SK-N-SH treated with all-trans-retinoic acid at 6 μM for 48 hours (cell line): ENCODE measurements around the gene PGLYRP2.

Experiments
- ATAC-seq: fragments of 200-7000 bp; cut with Tn5 transposase; 3 replicates; pipeline ENCODE4 v1.9.1; 2020; ENCODE audit warnings: mild to moderate bottlenecking, moderate library complexity
- ARNTL ChIP-seq: fragments of 450-650 bp; formaldehyde crosslinking; IDR thresholded peaks from 2 replicates; pipeline ENCODE4 v1.5.0; 2020; ENCODE audit warnings: low read depth, mild to moderate bottlenecking, moderate library complexity, borderline replicate concordance
- BACH2 ChIP-seq: fragments of 250-450 bp; sonication (Bioruptor Pico); IDR thresholded peaks from 2 replicates; pipeline ENCODE4 v1.9.0; 2021; ENCODE audit warnings: mild to moderate bottlenecking, borderline replicate concordance
- CSDC2 ChIP-seq: fragments of 250-450 bp; sonication (Bioruptor Pico); IDR thresholded peaks from 2 replicates; pipeline ENCODE4 v1.5.0; 2020; ENCODE audit warnings: mild to moderate bottlenecking, moderate library complexity
- ESRRG ChIP-seq: fragments of 250-450 bp; sonication (Bioruptor Pico); IDR thresholded peaks from 2 replicates; pipeline ENCODE4 v1.6.1; 2021; ENCODE audit warnings: mild to moderate bottlenecking
- GLIS3 ChIP-seq: fragments of 250-450 bp; sonication (Bioruptor Pico); IDR thresholded peaks from 2 replicates; pipeline ENCODE4 v1.5.0; 2020; ENCODE audit warnings: mild to moderate bottlenecking, moderate library complexity
- ISL1 ChIP-seq: fragments of 250-450 bp; sonication (Bioruptor Pico); IDR thresholded peaks from 2 replicates; pipeline ENCODE4 v2.1.2; 2022; ENCODE audit warnings: mild to moderate bottlenecking, moderate library complexity
- OSR1 ChIP-seq: fragments of 250-450 bp; sonication (Bioruptor Pico); IDR thresholded peaks from 2 replicates; pipeline ENCODE4 v1.8.0; 2022; ENCODE audit warnings: moderate library complexity, mild to moderate bottlenecking, inconsistent platforms
- PPARA ChIP-seq: fragments of 250-450 bp; sonication (Bioruptor Pico); IDR thresholded peaks from 2 replicates; pipeline ENCODE4 v1.5.0; 2020; ENCODE audit warnings: mild to moderate bottlenecking, borderline replicate concordance
- RARB ChIP-seq: fragments of 250-450 bp; sonication (Bioruptor Pico); IDR thresholded peaks from 2 replicates; pipeline ENCODE4 v1.8.0; 2021; ENCODE audit warnings: mild to moderate bottlenecking, moderate library complexity
- SNAI2 ChIP-seq: fragments of 250-450 bp; sonication (Bioruptor Pico); IDR thresholded peaks from 2 replicates; pipeline ENCODE4 v1.5.0; 2020; ENCODE audit warnings: mild to moderate bottlenecking, moderate library complexity
- TCF4 ChIP-seq: fragments of 250-450 bp; sonication (Bioruptor Pico); IDR thresholded peaks from 2 replicates; pipeline ENCODE4 v1.8.0; 2021; ENCODE audit warnings: mild to moderate bottlenecking, moderate library complexity, borderline replicate concordance
- TOX ChIP-seq: fragments of 250-450 bp; sonication (Bioruptor Pico); IDR thresholded peaks from 2 replicates; pipeline ENCODE4 v1.8.0; 2021; ENCODE audit warnings: mild to moderate bottlenecking, moderate library complexity, borderline replicate concordance
- ZC3H10 ChIP-seq: fragments of 250-450 bp; sonication (Bioruptor Pico); IDR thresholded peaks from 2 replicates; pipeline ENCODE4 v1.5.1; 2021; ENCODE audit warnings: mild to moderate bottlenecking, moderate library complexity
- ZFP3 ChIP-seq: fragments of 250-450 bp; sonication (Bioruptor Pico); IDR thresholded peaks from 2 replicates; pipeline ENCODE4 v1.5.0; 2020; ENCODE audit warnings: mild to moderate bottlenecking, moderate library complexity
- ZFP30 ChIP-seq: fragments of 450-650 bp; formaldehyde crosslinking; IDR thresholded peaks from 2 replicates; pipeline ENCODE4 v1.5.0; 2022; ENCODE audit warnings: mild to moderate bottlenecking, moderate library complexity
- ZNF565 ChIP-seq: fragments of 450-650 bp; formaldehyde crosslinking; conservative IDR thresholded peaks from 2 replicates; pipeline ENCODE4 v1.5.0; 2020; ENCODE audit warnings: low read depth, mild to moderate bottlenecking, moderate library complexity
- ZNF70 ChIP-seq: fragments of 450-650 bp; formaldehyde crosslinking; IDR thresholded peaks from 2 replicates; pipeline ENCODE4 v1.5.0; 2020; ENCODE audit warnings: mild to moderate bottlenecking, moderate library complexity
- ZNF8 ChIP-seq: fragments of 450-650 bp; formaldehyde crosslinking; IDR thresholded peaks from 2 replicates; pipeline ENCODE4 v1.5.0; 2020; ENCODE audit warnings: mild to moderate bottlenecking, moderate library complexity
- TF ChIP-seq, protein P1 (sequence below): fragments of 250-450 bp; sonication (Bioruptor Pico); IDR thresholded peaks from 2 replicates; pipeline ENCODE4 v1.5.1; 2020; ENCODE audit warnings: low read depth, mild to moderate bottlenecking, moderate library complexity
- TF ChIP-seq, protein P2 (sequence below): fragments of 250-450 bp; sonication (Bioruptor Pico); IDR thresholded peaks from 2 replicates; pipeline ENCODE4 v1.8.0; 2020; ENCODE audit warnings: mild to moderate bottlenecking, moderate library complexity, borderline replicate concordance
- TF ChIP-seq, protein P3 (sequence below): fragments of 250-450 bp; sonication (Bioruptor Pico); IDR thresholded peaks from 2 replicates; pipeline ENCODE4 v1.8.0; 2021; ENCODE audit warnings: low read depth, mild to moderate bottlenecking, moderate library complexity, borderline replicate concordance
- TF ChIP-seq, protein P4 (sequence below): fragments of 250-450 bp; sonication (Bioruptor Pico); IDR thresholded peaks from 2 replicates; pipeline ENCODE4 v1.5.1; 2021; ENCODE audit warnings: mild to moderate bottlenecking, moderate library complexity

PGLYRP2 gene

DNA sequence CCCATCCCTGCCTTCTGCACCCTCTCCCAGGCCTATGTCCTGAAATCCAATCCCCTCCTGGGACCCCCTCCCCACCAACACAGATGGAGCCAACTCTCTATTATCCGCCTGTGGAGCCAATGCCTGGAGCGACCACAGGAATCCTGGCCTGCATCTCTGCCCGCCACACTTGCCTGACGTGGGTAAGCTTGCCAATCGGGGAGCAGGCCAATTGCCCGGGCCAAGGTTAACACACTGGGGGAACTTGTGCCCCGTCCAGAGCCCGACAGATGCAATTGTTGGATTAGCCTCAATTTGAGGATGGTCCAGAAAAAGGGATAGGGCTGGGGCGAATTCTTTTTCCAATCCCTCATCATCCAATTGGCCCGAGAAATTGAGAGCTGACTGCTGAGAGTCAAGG, 35.5 kb downstream of the PGLYRP2 start (continued):
- TF ChIP-seq TCF4 (no peak), SNAI2 (CRISPR knock-in tag) (no peak), ZC3H10 (no peak), ZFP30 (CRISPR knock-in tag) (no peak)
- TF ChIP-seq, protein P1, sequence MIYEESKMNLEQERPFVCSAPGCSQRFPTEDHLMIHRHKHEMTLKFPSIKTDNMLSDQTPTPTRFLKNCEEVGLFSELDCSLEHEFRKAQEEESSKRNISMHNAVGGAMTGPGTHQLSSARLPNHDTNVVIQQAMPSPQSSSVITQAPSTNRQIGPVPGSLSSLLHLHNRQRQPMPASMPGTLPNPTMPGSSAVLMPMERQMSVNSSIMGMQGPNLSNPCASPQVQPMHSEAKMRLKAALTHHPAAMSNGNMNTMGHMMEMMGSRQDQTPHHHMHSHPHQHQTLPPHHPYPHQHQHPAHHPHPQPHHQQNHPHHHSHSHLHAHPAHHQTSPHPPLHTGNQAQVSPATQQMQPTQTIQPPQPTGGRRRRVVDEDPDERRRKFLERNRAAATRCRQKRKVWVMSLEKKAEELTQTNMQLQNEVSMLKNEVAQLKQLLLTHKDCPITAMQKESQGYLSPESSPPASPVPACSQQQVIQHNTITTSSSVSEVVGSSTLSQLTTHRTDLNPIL (CRISPR knock-in tag): no peak

DNA sequence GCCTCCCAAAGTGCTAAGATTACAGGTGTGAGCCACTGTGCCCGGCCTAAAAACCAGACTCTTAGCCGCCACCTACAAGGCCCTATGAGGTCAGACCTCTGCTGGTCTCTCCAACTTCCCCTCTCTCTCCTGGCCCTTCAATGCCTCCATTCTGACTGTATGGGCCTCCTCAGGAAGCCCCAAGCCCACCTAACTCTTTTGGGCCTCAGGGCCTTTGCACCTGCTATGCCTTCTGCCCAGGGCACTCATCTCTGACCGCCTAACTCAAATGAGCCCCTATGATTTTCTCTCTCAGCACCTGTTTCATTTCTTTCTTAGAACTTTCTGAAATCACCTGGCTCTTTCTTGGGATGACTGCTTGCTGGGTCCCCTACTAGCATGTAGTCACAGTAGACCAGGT, 36.0 kb downstream of the PGLYRP2 start:
- ATAC-seq: no peak
- TF ChIP-seq, protein P2, sequence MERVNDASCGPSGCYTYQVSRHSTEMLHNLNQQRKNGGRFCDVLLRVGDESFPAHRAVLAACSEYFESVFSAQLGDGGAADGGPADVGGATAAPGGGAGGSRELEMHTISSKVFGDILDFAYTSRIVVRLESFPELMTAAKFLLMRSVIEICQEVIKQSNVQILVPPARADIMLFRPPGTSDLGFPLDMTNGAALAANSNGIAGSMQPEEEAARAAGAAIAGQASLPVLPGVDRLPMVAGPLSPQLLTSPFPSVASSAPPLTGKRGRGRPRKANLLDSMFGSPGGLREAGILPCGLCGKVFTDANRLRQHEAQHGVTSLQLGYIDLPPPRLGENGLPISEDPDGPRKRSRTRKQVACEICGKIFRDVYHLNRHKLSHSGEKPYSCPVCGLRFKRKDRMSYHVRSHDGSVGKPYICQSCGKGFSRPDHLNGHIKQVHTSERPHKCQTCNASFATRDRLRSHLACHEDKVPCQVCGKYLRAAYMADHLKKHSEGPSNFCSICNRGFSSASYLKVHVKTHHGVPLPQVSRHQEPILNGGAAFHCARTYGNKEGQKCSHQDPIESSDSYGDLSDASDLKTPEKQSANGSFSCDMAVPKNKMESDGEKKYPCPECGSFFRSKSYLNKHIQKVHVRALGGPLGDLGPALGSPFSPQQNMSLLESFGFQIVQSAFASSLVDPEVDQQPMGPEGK (CRISPR knock-in tag): no peak
- TF ChIP-seq ZC3H10: no peak
- no peak for TF ChIP-seq ZNF70 (CRISPR knock-in tag)
- TF ChIP-seq ARNTL: no peak
- TF ChIP-seq CSDC2 (CRISPR knock-in tag): no peak

DNA sequence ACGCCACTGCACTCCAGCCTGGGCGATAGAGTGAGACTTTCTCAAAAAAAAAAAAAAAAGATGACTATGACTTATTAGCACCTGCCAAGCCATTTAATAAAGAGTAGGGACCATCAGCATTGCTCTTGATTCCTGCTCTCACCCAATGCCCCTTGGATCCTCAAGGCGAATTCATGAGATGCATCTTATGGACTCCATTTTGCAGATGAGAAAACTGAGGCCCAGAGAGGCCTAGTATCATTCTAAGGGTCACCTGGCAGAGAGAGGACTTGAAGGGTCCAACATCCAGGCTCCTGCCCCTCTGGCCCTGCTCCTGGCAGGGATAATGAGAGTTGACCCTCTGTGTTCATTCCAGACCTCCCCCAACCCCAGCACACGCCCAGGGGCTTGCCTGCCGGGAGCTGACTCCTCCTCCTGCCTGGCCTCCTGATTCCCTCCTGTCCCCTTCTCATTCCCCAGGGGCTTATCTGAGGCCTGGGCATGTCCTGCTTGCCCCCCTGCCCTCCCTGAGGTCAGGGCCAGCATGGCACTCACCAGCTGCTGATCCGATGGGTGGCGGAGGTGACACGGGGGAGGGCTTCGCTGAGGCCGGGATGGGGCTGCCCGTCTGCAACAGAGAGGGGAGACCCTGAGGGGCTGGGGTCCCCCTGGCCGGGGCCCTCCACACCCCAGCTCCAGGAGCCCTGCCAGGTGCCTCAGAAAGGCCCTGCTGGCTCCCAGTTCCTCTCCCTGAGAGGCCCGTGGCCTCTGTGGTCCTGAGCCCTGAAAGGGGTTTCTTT, 37.0 kb downstream of the PGLYRP2 start:
- TF ChIP-seq SNAI2 (CRISPR knock-in tag): no peak
- no peak for TF ChIP-seq BACH2 (CRISPR knock-in tag)
- TF ChIP-seq ESRRG (CRISPR knock-in tag): no peak
- TF ChIP-seq GLIS3: no peak
- TF ChIP-seq, protein P3, sequence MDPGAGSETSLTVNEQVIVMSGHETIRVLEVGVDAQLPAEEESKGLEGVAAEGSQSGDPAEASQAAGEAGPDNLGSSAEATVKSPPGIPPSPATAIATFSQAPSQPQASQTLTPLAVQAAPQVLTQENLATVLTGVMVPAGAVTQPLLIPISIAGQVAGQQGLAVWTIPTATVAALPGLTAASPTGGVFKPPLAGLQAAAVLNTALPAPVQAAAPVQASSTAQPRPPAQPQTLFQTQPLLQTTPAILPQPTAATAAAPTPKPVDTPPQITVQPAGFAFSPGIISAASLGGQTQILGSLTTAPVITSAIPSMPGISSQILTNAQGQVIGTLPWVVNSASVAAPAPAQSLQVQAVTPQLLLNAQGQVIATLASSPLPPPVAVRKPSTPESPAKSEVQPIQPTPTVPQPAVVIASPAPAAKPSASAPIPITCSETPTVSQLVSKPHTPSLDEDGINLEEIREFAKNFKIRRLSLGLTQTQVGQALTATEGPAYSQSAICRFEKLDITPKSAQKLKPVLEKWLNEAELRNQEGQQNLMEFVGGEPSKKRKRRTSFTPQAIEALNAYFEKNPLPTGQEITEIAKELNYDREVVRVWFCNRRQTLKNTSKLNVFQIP: no peak
- no peak for TF ChIP-seq PPARA (CRISPR knock-in tag)
- no peak for TF ChIP-seq RARB (CRISPR knock-in tag)
- no peak for TF ChIP-seq TOX (CRISPR knock-in tag)
- TF ChIP-seq ZNF8 (CRISPR knock-in tag): no peak
- no peak for TF ChIP-seq ZNF70 (CRISPR knock-in tag)
- ATAC-seq: no peak

DNA sequence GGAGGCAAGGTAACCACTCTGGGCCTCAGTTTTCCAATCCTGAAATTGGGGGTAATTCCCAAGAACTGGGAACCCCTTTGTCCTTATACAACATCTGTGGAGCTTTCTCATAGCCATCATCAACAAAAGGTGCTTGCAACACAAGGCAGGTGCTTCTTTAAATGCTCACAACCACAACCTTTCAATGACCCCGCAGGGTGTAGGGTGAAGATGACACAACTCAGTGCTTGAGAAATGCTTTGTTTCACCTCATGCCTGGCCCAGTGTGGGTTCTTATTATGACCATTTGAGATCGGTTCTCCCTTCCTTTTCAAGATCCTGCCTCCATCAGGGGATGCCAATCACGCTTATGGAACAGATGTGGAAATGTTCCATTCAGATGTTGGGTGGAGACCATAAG, 38.0 kb downstream of the PGLYRP2 start:
- no peak for ATAC-seq
- TF ChIP-seq ZNF70 (CRISPR knock-in tag) (no peak), ZNF8 (CRISPR knock-in tag) (no peak), ZNF565 (CRISPR knock-in tag) (no peak)

DNA sequence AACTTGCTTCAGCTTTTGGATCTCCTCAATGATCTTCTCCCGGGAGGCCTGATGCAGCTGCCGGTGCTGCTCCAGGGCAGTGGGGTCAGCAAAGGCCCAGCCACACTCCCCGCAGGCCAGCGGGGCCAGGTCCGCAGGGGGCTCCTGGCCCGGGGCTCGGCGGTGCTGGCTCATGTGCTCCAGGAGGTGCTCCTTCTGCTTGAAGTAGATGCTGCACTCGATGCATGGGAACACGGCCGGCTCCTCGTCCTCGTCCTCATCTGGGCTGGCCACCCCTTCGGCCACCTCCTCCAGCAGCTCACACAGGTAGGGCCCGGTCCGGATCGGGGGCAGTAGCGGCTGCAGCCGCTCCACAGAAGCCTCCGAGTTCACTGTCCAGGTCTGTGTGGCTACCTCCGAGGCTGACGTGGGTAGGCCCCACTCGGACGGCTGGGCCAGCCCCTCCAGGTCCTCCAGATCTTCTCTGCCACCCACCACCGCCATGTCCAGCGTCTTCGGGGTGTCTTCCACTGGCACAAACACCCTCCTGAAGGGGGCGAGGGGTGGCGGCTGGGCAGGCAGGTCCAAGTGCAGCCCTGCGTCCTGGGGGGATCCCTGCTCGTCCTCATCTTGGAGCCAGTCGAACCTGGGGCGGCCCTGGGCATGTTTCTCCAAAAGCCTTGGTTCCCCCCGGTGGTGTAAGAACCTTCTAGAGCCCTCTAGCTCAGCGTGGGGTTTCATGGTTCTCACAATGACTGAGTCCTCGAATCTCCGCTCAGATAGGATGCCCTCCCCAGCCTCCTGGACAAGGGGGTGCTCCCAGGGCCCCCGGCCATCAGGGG, 39.3 kb downstream of the PGLYRP2 start:
- no peak for ATAC-seq
- TF ChIP-seq, protein P1 (CRISPR knock-in tag): no peak
- TF ChIP-seq ISL1 (CRISPR knock-in tag) (no peak), ZNF8 (CRISPR knock-in tag) (no peak), CSDC2 (CRISPR knock-in tag) (no peak), TCF4 (no peak), BACH2 (CRISPR knock-in tag) (no peak), ZFP3 (CRISPR knock-in tag) (no peak), SNAI2 (CRISPR knock-in tag) (no peak), OSR1 (CRISPR knock-in tag) (no peak), ZNF70 (CRISPR knock-in tag) (no peak), RARB (CRISPR knock-in tag) (no peak), ZC3H10 (no peak), ARNTL (no peak)
- TF ChIP-seq, protein P2 (CRISPR knock-in tag): no peak
- TF ChIP-seq, protein P4, sequence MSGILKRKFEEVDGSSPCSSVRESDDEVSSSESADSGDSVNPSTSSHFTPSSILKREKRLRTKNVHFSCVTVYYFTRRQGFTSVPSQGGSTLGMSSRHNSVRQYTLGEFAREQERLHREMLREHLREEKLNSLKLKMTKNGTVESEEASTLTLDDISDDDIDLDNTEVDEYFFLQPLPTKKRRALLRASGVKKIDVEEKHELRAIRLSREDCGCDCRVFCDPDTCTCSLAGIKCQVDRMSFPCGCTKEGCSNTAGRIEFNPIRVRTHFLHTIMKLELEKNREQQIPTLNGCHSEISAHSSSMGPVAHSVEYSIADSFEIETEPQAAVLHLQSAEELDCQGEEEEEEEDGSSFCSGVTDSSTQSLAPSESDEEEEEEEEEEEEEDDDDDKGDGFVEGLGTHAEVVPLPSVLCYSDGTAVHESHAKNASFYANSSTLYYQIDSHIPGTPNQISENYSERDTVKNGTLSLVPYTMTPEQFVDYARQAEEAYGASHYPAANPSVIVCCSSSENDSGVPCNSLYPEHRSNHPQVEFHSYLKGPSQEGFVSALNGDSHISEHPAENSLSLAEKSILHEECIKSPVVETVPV (CRISPR knock-in tag): no peak
